ENCODE data around the gene CHAC1.

The CHAC1 gene

GRCh38 chr15:40969363-40969762, 16.1 kb downstream of the CHAC1 start:
- no peak overlapping the region for H3K4me3 ChIP-seq (ENCODE audit: low read length)
- no peak for DNase-seq (ENCODE audit: low read depth, low spot score)

DNA sequence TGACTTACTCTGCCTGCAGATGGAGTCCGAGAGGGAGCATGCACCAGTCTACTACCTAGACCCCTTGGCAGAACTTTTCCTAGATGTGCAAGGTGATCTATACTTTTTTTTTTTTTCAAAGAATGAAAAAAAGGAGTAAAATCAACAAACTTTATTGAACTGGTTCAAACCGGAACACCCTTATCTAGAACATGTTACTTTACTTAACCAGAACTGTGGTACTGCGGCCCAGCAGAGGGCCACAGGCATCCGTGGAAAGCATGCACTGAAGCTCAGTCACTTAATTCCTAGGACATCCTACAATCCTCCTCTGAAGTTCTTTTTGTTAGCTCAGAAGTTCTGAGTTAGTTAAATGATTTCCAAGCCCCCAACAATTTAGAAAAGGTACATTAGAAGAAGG, 21.6 kb downstream of the CHAC1 start:
- DNase-seq (ENCODE audit: low read depth, low spot score), result no peak
- H3K4me3 ChIP-seq (ENCODE audit: low read length), result no peak overlapping the region

DNA sequence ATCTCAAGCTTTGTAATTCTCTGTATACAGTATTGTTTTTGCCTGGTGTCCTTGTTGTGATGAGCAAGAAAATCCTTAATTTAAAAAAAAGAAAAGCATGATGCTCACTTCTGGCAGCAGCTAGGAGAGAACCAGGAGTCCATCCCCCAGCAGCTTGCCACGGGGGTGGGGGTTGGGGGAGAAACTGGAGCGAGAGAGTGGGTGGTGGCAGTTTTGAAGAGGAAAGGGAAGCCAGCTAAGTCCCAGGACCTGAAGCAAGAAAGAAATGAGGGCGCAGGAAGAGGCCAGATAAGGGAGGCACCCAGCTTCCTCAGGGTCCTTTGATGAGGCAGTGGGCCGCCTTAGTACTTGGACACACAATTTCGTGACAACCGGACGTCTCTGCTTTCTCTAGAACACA, 23.5 kb downstream of the CHAC1 start:
- DNase-seq (ENCODE audit: low read depth, low spot score), result no peak
- H3K4me3 ChIP-seq (ENCODE audit: low read length), result no peak overlapping the region

- no peak for DNase-seq (ENCODE audit: low read depth, low spot score)
- no peak overlapping the region for H3K4me3 ChIP-seq (ENCODE audit: low read length)
These were observed 24.9 kb downstream of the CHAC1 start for GRCh38 chr15:40978141-40978540.

- no peak overlapping the region for H3K4me3 ChIP-seq (ENCODE audit: low read length)
- DNase-seq (ENCODE audit: low read depth, low spot score), result no peak
These were observed 25.3 kb downstream of the CHAC1 start for GRCh38 chr15:40978562-40978961.

GRCh38 chr15:40981186-40981585, 27.9 kb downstream of the CHAC1 start:
- no peak overlapping the region for H3K4me3 ChIP-seq (ENCODE audit: low read length)
- no peak for DNase-seq (ENCODE audit: low read depth, low spot score)

DNA sequence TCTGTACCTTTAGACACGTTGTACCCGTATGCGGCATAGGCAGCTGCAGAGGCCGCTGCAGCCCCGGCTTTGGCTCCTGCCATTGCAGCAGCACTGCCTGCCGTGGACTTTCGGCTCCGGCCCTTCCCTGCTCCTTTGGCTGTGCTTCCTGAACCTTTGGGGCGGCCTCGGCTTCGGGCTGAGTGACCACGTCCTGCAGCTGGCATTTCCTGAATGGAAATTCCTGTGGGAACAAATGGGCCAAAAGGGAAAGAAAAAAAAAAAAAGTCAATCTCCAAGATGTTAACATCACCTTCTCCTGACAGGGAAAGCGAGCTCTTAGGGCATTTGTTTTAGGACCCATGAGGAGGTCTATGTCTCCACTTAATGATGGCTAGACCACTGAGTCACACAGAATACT, 29.6 kb downstream of the CHAC1 start:
- DNase-seq (ENCODE audit: low read depth, low spot score), result no peak
- no peak overlapping the region for H3K4me3 ChIP-seq (ENCODE audit: low read length)

DNA sequence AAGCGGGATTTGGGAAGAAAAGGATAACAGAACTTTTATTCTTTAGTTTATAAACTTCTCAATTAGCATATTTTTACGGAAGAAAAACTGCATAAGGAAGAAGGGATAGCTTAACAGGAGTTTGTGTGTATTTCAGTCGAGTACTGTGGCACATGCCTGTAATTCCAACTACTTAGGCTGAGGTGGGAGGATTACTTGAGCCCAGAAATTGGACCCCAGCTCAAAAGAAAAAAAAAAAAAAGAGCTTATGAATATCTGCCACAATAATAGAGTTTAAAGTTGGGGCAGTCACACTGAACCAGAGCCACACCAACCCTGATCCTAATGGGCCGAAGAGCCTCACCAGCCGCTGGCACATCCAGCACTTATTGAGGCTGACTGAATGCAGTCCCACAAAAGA, 31.1 kb downstream of the CHAC1 start:
- H3K4me3 ChIP-seq (ENCODE audit: low read length), result no peak overlapping the region
- DNase-seq (ENCODE audit: low read depth, low spot score), result no peak

DNA sequence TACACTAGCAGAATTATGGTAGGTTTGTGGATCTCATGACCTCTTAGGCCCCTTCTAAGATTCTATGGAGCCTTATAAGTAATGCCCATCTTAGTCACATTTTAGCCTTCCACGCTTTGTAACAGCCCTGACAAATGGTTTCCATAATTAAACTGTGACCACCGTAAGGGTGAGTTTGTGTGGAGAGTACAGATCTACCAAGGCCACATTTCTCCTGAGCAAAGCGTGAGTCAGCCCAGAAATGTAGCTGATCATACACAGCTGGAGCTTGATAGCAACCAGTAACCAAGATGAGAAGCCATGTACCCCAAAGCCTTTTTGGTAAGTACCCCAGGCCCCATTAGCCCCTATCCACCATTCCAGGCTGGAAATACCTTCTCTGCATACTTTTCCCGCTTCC, 31.7 kb downstream of the CHAC1 start:
- no peak overlapping the region for H3K4me3 ChIP-seq (ENCODE audit: low read length)

GRCh38 chr15:40985541-40986330, 32.5 kb downstream of the CHAC1 start:
- no peak for DNase-seq (ENCODE audit: low read depth, low spot score)
- H3K4me3 ChIP-seq (ENCODE audit: low read length), result no peak overlapping the region

More for the DNA sequence above, 31.7 kb downstream of the CHAC1 start:
- no peak for DNase-seq (ENCODE audit: low read depth, low spot score)

DNA sequence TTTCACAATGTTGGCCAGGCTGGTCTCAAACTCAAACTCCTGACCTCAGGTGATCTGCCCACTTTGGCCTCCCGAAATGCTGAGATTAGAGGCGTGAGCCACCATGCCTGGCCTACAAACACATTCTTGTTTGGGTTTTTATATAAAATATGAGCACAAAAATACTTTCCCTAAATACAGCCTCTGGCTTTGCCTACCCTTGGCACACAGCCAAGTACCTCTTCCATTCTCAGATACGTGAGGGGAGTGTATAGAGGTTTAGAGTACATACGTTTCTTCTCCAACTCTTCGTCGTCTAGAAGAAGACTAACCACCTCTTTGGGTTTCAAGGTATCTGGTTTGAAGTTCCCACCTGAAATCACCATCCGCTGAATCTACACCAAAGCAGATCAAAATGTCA, 33.5 kb downstream of the CHAC1 start:
- DNase-seq (ENCODE audit: low read depth, low spot score), result no peak
- no peak overlapping the region for H3K4me3 ChIP-seq (ENCODE audit: low read length)

DNA sequence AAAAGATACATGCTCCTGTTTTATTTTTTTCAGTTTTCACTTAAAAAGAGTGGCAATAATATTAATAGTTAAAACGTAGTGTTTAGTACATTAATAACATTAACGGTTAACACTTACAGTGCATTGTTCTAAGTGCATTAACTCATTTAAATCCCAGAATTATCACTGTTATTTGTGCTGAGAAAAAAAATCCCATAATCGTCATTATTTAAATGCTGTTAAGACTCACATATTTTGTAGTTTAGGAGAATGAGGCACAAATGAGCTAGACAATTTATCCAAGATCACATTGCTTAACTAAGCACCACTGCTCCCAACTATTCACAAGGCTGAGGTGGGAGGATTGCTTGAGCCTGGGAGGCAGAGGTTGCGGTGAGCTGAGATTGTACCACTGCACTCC, 34.9 kb downstream of the CHAC1 start:
- DNase-seq (ENCODE audit: low read depth, low spot score), result no peak
- H3K4me3 ChIP-seq (ENCODE audit: low read length), result no peak overlapping the region

- no peak overlapping the region for H3K4me3 ChIP-seq (ENCODE audit: low read length)
- DNase-seq (ENCODE audit: low read depth, low spot score), result no peak
These were observed 36.8 kb downstream of the CHAC1 start for GRCh38 chr15:40990080-40990479.

GRCh38 chr15:40990789-40991188, 37.5 kb downstream of the CHAC1 start:
- DNase-seq (ENCODE audit: low read depth, low spot score), result no peak
- H3K4me3 ChIP-seq (ENCODE audit: low read length), result no peak overlapping the region

DNA sequence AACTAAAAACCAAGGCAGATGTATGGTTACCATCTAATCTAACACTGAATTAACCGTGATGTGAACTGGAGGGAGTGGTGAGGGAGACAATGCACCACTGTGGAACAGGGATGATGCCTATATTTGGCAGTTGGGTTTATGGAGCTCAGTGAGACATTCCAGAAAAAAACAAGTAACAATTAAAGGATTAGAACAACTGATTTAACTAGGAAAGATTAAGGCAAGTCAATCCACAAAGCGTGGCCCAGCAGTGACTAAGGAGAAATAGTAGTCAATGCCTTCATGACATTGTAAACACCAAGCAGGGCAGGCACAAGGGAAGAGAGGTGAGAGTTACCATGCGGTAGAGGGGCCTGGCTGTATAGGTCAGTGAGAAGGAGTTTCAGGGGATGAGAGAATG, 38.1 kb downstream of the CHAC1 start:
- no peak overlapping the region for H3K4me3 ChIP-seq (ENCODE audit: low read length)
- no peak for DNase-seq (ENCODE audit: low read depth, low spot score)

DNA sequence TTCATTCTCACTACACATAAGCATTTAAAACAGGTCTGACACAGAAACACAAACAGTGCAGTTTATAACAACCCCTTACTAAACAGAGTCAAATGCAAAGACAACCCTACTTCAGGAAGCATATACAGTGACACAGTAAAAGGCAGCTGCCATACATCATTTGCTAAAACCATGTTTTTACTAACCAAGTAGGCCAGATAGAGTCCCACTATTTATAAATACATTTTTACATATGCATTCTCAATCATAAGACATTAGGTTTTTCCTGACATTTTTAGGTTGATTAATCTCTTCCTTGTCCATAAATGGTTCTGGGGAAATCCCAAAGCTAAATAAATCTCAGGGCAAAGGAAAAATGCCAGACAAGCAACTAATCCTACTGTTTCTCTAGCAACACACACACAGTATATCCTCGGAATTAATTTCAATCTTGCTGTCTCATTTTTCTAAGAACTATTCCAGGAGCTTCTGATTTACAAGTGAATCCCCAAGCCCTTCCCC, 39.0 kb downstream of the CHAC1 start:
- DNase-seq (ENCODE audit: low read depth, low spot score), result no peak

DNA sequence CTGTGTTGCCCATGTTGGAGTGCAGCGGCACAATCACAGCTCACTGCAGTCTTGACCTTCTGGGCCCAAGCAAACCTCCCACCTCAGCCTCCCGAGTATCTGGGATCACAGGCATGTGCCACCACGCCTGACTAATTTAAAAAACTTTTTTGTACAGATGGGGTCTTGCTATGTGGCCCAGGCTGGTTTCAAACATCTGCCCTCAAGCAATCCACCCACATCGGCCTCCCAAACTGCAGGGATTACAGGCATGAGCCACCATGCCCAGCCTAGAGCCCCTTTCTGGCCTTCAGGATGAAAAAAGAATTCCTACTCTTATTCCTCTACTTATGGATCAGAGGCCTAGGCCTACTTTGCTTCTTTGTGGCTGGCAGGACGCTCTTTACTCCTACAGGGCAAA, 39.6 kb downstream of the CHAC1 start:
- no peak for DNase-seq (ENCODE audit: low read depth, low spot score)
- H3K4me3 ChIP-seq (ENCODE audit: low read length), result no peak overlapping the region

More for the DNA sequence above, 39.0 kb downstream of the CHAC1 start:
- no peak overlapping the region for H3K4me3 ChIP-seq (ENCODE audit: low read length)

- H3K4me3 ChIP-seq (ENCODE audit: low read length), result no peak overlapping the region
- DNase-seq (ENCODE audit: low read depth, low spot score), result peak; percentile 83
These were observed 42.4 kb downstream of the CHAC1 start for GRCh38 chr15:40995656-40996055.

GRCh38 chr15:40999190-40999589, 45.9 kb downstream of the CHAC1 start:
- no peak for DNase-seq (ENCODE audit: low read depth, low spot score)
- no peak overlapping the region for H3K4me3 ChIP-seq (ENCODE audit: low read length)

GRCh38 chr15:41001524-41002214, 48.4 kb downstream of the CHAC1 start:
- H3K4me3 ChIP-seq (ENCODE audit: low read length), result no peak overlapping the region
- DNase-seq (ENCODE audit: low read depth, low spot score), result no peak

DNA sequence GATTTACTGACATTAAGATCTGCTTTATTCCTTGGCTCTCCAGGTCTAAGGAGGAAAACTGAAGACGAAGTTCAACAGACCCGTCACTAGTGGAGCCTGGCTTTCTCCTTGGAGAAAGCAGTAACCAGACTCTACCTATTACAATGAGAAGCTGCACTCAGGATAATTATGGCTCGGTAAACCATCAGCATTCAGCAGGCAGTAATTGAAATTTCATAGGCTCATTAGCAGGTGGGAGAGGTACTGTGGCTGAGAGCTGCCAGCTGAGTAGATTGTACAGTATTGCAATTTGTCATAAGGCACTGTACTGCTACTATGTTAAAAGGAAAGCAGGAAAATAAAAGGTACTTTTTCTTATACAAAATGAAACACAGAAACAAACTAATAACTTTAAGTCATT, 51.2 kb downstream of the CHAC1 start:
- no peak overlapping the region for H3K4me3 ChIP-seq (ENCODE audit: low read length)
- DNase-seq (ENCODE audit: low read depth, low spot score), result no peak
